A673 (cell line): ENCODE data around the gene CD200R1L. TPM values are rescaled to one million over a fixed set of nuclear protein-coding genes. Genes with fewer than 3 reads are reported as not detected.

Experiments used
- BruUV-seq: library from RNA; stranded (reverse); fragments of 400-500 nt; replicated peaks from 2 replicates; lab custom pipeline; 2021; lab: Mats Ljungman, UMichigan
- CTCF ChIA-PET: fragments of 300-600 bp; sonication (Branson Sonifier 250); formaldehyde crosslinking; loops from one replicate; lab custom pipeline; 2022; ENCODE audit warnings: antibody characterized with exemption; lab: Charles Lee
- POLR2A ChIA-PET: fragments of 300-600 bp; sonication (Branson Sonifier 250); formaldehyde crosslinking; loops from one replicate; lab custom pipeline; 2022; ENCODE audit warnings: antibody characterized with exemption; ENCODE audit not compliant: low non-redundant PET; lab: Charles Lee
- DNase-seq: peaks from one replicate; pipeline ENCODE4 v3.0.0-alpha.2; 2015; ENCODE audit warnings: low spot score
- H3K27ac ChIP-seq: fragments of 200-600 bp; sonication (generic); 2 replicates; pipeline ENCODE4 v1.5.1; 2016; ENCODE audit warnings: mixed run types, low read depth, mild to moderate bottlenecking, mixed read lengths, antibody characterized with exemption, low read length; ENCODE audit not compliant: poor library complexity, severe bottlenecking
- H3K27me3 ChIP-seq: fragments of 200-600 bp; sonication (generic); replicated peaks from 2 replicates; pipeline ENCODE4 v1.6.1; 2017; ENCODE audit warnings: mixed run types, low read depth, mild to moderate bottlenecking, mixed read lengths, antibody characterized with exemption, low read length; ENCODE audit not compliant: insufficient read depth, poor library complexity
- H3K36me3 ChIP-seq: fragments of 200-600 bp; sonication (generic); 2 replicates; pipeline ENCODE4 v1.6.1; 2016; ENCODE audit warnings: mixed run types, mild to moderate bottlenecking, mixed read lengths, antibody characterized with exemption, low read length; ENCODE audit not compliant: insufficient read depth, poor library complexity, severe bottlenecking
- H3K4me1 ChIP-seq: fragments of 200-600 bp; sonication (generic); 2 replicates; pipeline ENCODE4 v1.6.1; 2017; ENCODE audit warnings: mixed run types, mild to moderate bottlenecking, mixed read lengths, antibody characterized with exemption, low read length; ENCODE audit not compliant: insufficient read depth, poor library complexity, severe bottlenecking
- H3K4me3 ChIP-seq: fragments of 200-600 bp; sonication (generic); 2 replicates; pipeline ENCODE4 v1.5.1; 2016; ENCODE audit warnings: low read depth, mixed run types, mild to moderate bottlenecking, mixed read lengths, low read length; ENCODE audit not compliant: poor library complexity, severe bottlenecking
- H3K9me3 ChIP-seq: fragments of 200-600 bp; sonication (generic); 2 replicates; pipeline ENCODE4 v1.6.1; 2016; ENCODE audit warnings: mixed run types, low read depth, mild to moderate bottlenecking, mixed read lengths, antibody characterized with exemption, low read length; ENCODE audit not compliant: poor library complexity, severe bottlenecking
- CTCF ChIP-seq: fragments of 300-800, 200-600 bp; sonication (generic); conservative IDR thresholded peaks from 2 replicates; pipeline ENCODE4 v1.5.1; 2017; ENCODE audit warnings: low read depth, mild to moderate bottlenecking, antibody characterized with exemption, low read length, moderate library complexity, mixed read lengths
- EZH2 ChIP-seq: fragments of 200-600 bp; sonication (generic); IDR thresholded peaks from 2 replicates; pipeline ENCODE4 v1.6.1; 2017; ENCODE audit warnings: borderline replicate concordance, low read depth, mild to moderate bottlenecking, mixed read lengths, antibody characterized with exemption, low read length; ENCODE audit not compliant: poor library complexity, severe bottlenecking
- intact Hi-C: fragments of 100-400 bp; cut with micrococcal nuclease; formaldehyde crosslinking; loops from one replicate; pipeline ENCODE4 v1.10.0; 2022; ENCODE audit not compliant: unreplicated experiment
- total RNA-seq: library from RNA; stranded (reverse); gene quantifications from 2 replicates; pipeline ENCODE4 v1.2.3, GENCODE V29; 2021

Gene CD200R1L
- total RNA-seq, 1 experiment from 2014 or later = not detected

- no peak for DNase-seq
- Histone ChIP-seq H3K27ac (no peak overlapping the region), H3K9me3 (no peaks in the 10 kb centered on the region), H3K36me3 (no peaks in the 10 kb centered on the region), H3K27me3 (no peaks in the 10 kb centered on the region), H3K4me3 (no peak overlapping the region), H3K4me1 (no peaks in the 10 kb centered on the region)
- no TSS peak for BruUV-seq
- CTCF ChIA-PET = no interaction called here
- POLR2A ChIA-PET = no interaction called here
- TF ChIP-seq CTCF = no peak
- TF ChIP-seq EZH2 = no peak
- intact Hi-C loops = no loop called here
Measured at GRCh38 chr3:112767777-112768176, 78.9 kb downstream of the CD200R1L start.

DNA sequence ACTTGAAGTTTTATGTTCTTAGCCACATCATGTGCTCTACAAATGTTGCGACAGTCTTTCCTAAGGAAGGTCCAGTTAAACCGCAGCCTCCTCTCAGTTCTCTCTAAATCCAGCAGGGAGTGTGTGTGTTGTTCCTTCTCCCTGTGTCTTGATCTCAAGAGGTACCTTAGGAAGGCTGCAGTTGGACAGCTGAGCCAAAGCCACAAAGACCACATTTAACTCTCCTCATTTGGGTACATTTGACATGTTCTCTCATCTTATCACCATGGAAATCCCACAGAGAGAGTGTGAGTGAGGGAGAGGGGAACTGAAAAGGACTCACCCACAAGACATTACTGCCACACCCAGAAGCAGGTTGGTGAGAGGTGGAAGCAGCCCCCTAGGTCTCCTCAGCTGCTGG lies 79.5 kb downstream of the CD200R1L start:
- H3K4me1 ChIP-seq = no peaks in the 10 kb centered on the region
- H3K4me3 ChIP-seq = no peak overlapping the region
- DNase-seq = no peak
- no peaks in the 10 kb centered on the region for H3K36me3 ChIP-seq
- POLR2A ChIA-PET = no interaction called here
- no peaks in the 10 kb centered on the region for H3K9me3 ChIP-seq
- CTCF ChIA-PET = no interaction called here
- H3K27me3 ChIP-seq = no peaks in the 10 kb centered on the region
- no peak for TF ChIP-seq CTCF
- no peak for TF ChIP-seq EZH2
- no peak overlapping the region for H3K27ac ChIP-seq
- no TSS peak for BruUV-seq
- intact Hi-C loops = no loop called here

Other genes with a start within 250 kb of the CD200R1L start
- 4.6 and 4.7 TPM in 2 replicates for gene CCDC80, start 205.7 kb downstream of the CD200R1L start, total RNA-seq
- gene CD200R1, start 128.2 kb upstream of the CD200R1L start, total RNA-seq = not detected in 2 replicates
- gene GTPBP8, start 144.1 kb upstream of the CD200R1L start, total RNA-seq = 18.3 and 21.5 TPM in 2 replicates